ENCODE measurements around the gene DLL3. TPM values are rescaled to one million over a fixed set of nuclear protein-coding genes. Genes with fewer than 3 reads are reported as not detected.

Gene DLL3
- polyA plus RNA-seq, 3 donors = 0.35 to 0.70 (median 0.62) TPM

DNA sequence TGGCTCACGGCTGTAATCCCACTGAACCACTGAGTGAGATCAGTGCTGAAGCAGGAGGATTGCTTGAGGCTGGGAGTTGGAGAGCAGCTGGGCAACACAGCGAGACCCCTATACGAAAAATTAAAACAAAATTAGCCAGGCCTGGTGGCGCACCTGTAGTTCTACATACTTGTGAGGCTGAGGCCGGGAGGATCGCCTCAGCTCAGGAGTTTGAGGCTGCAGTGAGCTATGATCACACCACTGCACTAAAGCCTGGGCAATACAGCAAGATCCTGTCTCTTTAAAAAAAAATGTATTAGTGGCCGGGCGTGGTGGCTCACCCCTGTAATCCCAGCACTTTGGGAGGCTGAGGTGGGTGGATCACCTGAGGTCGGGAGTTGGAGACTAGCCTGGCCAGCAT, 9.9 kb downstream of the DLL3 start:
- DNase-seq (ENCODE audit: extremely low read depth in 1 of 11, low read depth in 9 of 11, low spot score in 4 of 11) = no peak

DNA sequence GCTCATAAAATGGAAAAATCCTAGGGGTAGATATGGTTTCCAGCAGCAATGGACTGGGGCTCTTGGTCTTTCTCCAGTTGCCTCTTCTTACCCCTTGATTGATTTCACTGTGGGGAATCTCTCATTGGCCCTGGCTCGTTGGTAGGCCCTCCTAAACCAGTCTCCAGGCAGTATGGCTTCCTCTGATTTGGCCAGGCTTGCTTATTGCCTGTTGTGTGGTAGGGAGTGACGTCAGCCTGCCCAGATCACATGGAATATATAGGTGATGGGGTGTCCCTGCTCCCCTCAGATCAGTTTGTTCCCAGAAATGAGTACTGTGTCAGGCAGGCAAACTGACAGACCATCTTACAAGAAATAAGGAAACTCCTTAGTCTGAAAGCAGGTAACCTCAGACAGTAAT, 10.5 kb downstream of the DLL3 start:
- no peak for DNase-seq (ENCODE audit: extremely low read depth in 1 of 11, low read depth in 9 of 11, low spot score in 4 of 11)

DNA sequence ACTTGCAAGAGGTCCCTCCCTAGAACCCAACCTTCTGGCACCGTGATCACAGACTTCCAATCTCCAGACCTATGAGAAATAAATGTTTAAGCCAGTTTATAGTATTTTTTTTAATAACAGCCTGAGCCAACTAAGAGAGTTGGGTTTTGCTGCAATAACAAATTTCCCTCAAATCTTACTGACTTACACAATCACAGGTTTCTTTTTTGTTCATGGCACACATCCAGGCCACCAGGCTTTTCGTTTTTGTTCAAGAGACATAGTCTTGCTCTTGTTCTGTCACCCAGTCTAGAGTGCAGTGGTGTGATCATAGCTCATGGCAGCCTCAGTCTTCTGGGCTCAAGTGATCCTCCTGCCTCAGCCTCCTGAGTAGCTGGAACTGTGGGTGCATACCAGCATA, 14.2 kb downstream of the DLL3 start:
- DNase-seq (ENCODE audit: extremely low read depth in 1 of 11, low read depth in 9 of 11, low spot score in 4 of 11) = no peak

DNA sequence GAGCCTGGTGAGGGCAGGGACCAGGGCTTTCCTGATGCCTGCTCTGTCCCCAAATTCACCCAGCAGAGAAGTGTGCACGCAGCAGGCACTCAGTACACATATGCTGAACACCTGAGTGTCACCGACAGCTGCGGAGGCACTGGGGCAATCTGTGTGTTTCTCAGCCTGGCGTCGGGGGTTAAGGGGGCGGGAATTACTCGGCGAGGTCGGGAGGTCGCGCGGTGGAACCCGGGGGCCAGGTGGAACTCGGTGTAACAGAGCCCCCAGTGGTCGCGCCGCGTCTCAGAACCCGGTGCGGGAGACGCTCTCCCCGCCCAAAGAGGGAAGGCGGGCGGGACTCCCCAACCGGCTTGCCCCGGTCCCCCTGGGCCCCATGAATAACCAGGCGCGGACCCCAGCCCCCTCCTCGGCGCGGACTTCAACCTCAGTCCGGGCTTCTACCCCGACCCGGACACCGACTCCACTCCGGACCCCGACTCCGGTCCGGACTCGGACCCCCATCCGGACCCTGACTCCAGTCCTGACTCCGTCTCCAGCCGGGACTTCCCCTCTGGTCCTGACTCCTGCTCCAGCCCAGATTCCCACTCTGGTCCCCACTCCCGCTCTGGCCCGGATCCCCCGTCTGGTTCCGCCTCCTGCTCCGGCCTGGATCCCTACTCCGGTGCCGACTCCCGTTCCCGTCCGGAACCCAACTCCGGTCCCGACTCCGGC, 16.2 kb downstream of the DLL3 start, which contains the start of gene SELENOV:
TSS of gene SELENOV (plus strand) at position 300 of the 711 bp plus-strand sequence. CDS start at position 374, 74 bp downstream.
- DNase-seq (ENCODE audit: extremely low read depth in 1 of 11, low read depth in 9 of 11, low spot score in 4 of 11) = peak in 3 of 11 donors; percentile 70 to 78 (median 74)

DNA sequence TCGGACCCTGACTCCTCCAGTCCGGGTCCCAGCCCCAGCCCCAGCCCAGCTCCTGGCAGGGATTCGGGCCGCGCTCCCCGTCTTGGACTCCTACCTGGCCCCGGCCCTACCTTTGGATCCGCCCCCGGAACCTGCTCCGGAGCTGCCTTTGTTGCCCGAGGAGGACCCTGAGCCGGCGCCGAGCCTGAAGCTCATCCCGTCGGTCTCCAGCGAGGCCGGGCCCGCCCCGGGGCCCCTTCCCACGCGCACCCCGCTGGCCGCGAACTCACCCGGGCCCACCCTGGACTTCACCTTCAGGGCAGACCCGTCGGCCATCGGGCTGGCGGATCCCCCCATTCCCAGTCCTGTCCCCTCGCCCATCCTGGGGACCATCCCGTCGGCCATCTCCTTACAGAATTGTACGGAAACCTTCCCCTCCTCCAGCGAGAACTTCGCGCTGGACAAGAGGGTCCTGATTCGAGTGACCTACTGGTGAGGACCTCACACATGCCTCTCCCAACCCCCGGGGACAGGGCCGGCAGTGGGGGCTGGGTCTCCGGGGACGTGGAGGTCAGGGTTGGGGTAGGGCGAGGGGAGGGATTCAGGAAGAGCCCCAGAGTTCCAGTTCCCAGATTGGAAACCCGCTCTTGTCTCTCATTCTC, 16.9 kb downstream of the DLL3 start:
- DNase-seq (ENCODE audit: extremely low read depth in 1 of 11, low read depth in 9 of 11, low spot score in 4 of 11) = no peak

DNA sequence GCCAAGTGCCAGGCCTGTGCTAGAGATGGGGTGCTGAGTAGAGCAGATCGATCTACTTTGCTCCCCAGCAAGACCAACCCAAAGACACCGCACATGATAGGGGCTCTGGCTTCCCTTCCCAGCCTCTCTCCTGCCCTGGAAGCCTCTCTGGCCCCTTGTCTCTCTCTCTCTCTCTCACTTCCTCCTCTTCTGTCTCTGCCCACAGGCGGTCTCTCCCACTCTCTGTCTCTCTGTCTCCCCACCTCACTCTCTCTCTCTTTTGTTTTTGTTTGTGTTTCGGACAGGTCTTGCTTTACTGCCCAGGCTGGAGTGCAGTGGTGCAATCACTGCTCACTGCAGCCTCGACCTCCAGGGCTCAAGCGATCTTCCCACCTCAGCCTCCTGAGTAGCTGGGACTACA, 17.5 kb downstream of the DLL3 start:
- DNase-seq (ENCODE audit: extremely low read depth in 1 of 11, low read depth in 9 of 11, low spot score in 4 of 11) = no peak

DNA sequence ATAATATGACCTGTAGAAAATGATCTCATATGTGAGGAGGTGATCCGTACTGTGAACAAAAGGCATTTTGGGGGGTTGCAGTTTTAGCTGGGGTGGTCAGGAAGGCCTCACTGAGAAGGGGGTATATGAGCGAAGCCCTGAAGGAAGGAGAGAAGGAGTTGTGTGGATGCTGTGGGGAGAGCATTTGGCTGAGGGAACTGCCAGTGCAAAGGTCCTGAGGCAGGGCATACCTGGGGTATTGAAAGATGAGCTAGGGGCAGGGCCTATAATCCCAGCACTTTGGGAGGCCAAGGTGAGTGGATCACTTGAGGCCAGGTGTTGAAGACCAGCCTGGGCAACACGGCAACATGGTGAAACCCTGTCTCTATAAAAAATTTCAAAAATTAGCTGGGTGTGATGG, 18.7 kb downstream of the DLL3 start:
- no peak for DNase-seq (ENCODE audit: extremely low read depth in 1 of 11, low read depth in 9 of 11, low spot score in 4 of 11)

DNA sequence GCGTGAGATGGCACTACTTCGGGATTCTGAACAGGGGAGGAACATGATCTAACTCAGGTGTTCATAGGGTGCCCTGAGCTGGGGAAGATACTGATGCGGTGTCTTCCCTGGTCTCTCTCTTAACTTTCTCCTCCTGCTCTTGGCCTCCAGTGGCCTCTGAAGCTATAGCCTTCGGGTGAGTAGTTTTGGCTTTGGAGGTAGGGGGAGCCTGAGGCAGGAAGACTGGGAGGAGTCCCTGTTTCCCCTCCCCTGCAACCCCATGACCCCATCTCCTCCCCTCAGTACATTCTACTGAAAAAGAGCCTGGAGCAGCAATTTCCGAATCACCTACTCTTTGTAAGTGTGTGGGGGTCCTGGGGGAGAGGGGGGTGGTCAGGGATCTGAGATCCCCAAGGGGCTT, 19.7 kb downstream of the DLL3 start:
- DNase-seq (ENCODE audit: extremely low read depth in 1 of 11, low read depth in 9 of 11, low spot score in 4 of 11) = no peak

DNA sequence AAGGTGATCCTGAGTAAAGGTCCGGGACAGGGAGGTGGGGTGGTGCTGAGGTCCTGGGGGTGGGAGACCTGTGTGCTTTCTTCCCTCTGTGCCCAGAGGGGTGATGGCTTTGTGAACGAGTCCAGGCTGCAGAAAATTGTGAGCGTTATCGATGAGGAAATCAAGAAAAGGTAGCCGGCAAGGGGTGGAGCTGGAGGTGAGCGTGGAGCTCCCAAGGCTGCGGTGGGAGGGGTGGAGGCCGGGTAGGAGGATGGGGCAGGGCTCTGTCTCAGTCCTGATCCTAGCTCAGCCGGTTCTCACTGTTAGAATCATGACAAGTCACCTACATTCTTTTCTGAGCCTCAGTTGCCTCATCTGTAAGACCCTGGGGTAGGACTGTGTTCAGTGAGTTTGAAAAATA, 20.2 kb downstream of the DLL3 start:
- DNase-seq (ENCODE audit: extremely low read depth in 1 of 11, low read depth in 9 of 11, low spot score in 4 of 11) = no peak

DNA sequence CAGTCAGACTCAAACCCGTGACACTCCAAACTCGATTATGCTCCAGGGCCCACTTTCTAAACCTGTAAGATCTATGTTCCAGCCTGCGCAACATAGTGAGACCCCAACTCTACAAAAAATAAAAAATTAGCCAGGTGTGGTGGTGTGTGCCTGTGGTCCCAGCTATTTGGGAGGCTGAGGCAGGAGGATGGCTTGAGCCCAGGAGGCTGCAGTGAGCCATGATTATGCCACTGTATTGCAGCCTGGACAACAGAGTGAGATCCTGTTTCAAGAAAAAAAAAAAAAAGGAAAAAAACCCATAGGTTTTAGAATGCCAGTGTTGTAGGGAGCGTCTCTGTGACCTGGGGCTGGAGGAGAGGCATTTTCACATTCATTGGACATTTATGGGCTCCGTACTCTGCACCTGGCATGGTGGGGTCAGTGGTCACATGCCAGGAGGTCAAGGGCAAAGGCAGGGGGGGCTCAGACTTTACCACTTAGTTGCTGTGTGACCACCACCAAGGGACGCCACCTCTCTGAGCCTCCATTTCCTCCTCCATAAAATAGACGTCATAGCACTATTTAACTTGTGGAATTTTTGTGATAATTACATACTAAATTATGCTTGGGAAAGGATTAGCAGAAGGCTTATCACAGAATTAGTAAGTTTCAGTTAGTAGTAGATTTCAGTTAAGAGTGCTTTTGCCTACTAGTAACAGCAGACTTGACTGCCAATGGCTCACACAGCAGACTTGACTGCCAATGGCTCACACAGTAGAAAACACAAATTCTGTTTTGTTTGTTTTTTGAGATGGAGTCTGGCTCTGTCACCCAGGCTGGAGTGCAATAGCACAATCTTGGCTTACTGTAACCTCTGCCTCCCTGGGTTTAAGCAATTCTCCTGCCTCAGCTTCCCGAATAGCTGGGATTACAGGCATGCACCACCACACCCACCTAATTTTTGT, 22.1 kb downstream of the DLL3 start:
- DNase-seq (ENCODE audit: extremely low read depth in 1 of 11, low read depth in 9 of 11, low spot score in 4 of 11) = no peak

DNA sequence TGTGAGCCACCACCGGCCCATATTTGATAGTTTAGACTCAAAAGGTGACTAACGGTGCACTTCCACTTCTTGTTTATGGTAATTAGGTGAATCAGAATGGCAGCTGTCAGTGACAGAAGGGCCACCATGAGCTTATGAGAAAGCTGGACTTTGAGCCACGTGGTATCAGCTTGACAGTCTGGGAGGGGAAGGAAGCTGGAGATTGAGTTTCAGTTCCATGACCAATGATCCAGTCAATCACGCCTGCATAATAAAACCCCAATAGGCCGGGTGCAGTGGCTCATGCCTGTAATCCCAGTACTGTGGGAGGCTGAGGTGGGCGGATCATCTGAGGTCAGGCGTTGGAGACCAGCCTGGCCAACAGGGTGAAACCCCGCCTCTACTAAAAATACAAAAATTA, 25.7 kb downstream of the DLL3 start:
- no peak for DNase-seq (ENCODE audit: extremely low read depth in 1 of 11, low read depth in 9 of 11, low spot score in 4 of 11)

DNA sequence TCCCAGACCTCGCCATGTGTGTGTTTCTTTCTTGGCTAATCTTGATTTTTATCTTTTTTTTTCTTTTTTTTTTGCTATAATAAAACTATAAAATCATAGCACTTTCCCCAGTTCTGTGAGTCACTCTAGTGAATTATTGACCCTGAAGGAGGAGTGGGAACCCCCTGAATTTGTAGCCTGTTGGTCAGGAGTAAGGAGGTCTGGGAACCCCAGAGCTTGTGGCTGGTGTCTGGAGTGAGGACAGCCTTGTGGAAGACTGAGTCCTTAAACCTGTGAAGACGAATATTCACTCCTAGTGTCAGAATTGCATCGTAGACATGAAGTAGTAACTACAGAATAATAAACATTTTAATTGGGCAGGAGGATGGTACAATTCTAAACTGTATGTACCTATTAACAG, 26.5 kb downstream of the DLL3 start:
- no peak for DNase-seq (ENCODE audit: extremely low read depth in 1 of 11, low read depth in 9 of 11, low spot score in 4 of 11)

DNA sequence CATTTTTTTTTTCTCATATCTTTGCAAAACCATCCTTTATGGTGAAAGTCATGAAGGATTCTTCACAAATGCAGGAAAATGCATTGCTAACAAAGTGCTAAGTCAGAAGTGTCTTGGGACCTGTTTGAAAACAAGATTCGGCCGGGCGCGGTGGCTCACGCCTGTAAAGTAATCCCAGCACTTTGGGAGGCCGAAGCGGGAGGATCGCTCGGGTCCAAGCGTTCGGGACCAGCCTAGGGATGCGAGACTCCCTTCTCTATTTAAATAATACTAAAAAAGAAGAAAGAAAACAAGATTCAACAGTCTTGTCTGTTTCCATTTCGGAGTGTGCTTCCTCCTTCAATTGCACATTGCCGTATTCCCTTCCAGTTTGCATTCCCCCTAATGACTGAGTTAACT, 33.1 kb downstream of the DLL3 start:
- no peak for DNase-seq (ENCODE audit: extremely low read depth in 1 of 11, low read depth in 9 of 11, low spot score in 4 of 11)

DNA sequence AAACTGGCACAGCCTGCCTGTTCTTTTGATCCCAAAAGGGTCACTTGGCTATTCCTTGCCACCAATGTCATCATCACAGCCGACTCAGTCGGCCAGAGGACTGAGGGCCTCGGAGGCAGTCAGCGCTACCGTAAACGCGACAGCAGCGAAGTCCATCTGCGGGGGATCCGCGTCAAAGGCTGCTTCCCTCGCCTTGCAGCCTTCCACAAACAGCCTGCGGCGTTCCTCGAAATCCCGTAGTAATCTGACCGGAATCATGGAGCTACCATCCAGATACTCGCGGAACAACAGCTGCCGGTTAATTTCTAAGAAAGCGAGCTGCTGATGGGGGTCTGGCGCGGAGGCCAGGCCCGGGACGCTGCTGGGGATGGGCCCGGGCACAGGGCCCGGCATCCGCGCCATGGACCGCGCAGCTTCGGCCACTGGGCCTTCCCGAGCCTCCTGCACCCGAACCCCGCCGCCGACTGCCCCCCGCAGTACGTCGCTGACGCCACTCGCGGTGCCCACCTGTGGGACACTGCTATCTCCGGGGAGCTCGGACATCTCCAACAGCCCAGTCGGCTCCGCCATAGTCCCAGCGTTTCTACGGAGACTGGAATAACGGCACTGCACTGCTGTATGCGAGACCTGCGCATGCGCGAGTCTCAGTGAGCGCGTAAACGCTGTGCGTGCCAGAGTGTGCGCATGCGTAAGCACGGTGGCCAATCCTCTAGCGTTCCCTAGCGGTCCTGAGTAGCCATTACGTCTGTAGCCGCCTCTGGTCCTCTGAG, 33.7 kb downstream of the DLL3 start, which contains the start of gene EID2B:
TSS of gene EID2B (minus strand) at position 620 of the 770 bp plus-strand sequence. CDS start at position 570, 50 bp downstream.
- DNase-seq (ENCODE audit: extremely low read depth in 1 of 11, low read depth in 9 of 11, low spot score in 4 of 11) = peak; percentile 91 to 99 (median 95)

DNA sequence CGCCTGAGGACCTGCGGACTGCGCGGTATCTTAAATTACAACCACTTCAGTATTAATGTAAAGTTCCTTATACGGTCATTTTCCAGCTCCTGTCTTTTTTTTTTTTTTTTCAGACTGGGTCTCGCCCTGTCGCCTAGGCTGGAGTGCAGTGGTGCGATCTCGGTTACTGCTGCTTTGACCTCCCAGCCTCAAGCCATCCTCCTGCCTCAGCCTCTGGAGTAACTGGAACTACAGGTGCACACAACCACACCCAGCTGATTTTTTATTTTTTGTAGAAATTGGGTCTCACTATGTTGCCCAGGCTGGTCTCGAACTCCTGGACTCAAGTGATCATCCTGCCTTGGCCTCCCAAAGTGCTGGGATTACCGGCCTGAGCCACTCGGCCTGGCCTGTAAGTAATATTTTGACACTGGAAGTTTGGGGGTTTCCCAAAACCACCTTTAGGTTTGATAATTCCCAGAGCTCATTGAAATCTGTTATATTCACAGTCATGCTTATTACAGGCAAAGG, 34.3 kb downstream of the DLL3 start:
- DNase-seq (ENCODE audit: extremely low read depth in 1 of 11, low read depth in 9 of 11, low spot score in 4 of 11) = no peak

DNA sequence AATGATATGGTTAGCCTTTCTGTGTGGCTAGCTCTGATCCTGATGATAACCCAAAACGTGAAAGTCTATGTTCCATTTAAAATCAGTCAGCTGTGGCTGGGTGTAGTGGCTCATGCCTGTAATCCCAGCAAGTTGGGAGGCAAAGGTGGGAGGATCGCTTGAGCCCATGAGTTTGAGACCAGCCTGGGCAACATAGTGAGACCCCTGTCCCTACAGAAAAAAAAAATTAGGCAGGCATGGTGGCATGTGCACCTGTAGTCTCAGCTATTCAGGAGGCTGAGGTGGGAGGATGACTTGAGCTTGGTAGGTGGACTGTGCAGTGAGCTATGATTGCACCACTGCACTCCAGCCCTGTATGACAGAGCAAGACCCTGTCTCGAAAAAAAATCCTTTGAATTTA, 35.0 kb downstream of the DLL3 start:
- DNase-seq (ENCODE audit: extremely low read depth in 1 of 11, low read depth in 9 of 11, low spot score in 4 of 11) = no peak

DNA sequence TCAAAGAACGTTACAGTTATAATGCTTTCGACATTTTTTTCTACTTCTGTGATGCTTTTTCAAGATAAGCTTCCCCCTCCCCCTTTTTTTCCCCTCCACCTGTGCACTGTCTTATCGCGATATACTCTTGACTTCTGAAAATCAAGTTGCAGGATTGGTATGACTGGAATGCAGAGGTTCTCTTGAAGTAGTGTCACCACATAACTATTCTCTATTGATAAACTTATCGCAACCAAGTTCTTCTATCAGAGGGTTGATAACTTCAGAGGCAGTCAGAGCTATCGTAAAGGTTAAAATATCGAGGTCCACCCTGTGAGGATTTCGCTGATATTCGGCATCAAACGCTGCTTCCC, 40.4 kb downstream of the DLL3 start:
- no peak for DNase-seq (ENCODE audit: extremely low read depth in 1 of 11, low read depth in 9 of 11, low spot score in 4 of 11)

DNA sequence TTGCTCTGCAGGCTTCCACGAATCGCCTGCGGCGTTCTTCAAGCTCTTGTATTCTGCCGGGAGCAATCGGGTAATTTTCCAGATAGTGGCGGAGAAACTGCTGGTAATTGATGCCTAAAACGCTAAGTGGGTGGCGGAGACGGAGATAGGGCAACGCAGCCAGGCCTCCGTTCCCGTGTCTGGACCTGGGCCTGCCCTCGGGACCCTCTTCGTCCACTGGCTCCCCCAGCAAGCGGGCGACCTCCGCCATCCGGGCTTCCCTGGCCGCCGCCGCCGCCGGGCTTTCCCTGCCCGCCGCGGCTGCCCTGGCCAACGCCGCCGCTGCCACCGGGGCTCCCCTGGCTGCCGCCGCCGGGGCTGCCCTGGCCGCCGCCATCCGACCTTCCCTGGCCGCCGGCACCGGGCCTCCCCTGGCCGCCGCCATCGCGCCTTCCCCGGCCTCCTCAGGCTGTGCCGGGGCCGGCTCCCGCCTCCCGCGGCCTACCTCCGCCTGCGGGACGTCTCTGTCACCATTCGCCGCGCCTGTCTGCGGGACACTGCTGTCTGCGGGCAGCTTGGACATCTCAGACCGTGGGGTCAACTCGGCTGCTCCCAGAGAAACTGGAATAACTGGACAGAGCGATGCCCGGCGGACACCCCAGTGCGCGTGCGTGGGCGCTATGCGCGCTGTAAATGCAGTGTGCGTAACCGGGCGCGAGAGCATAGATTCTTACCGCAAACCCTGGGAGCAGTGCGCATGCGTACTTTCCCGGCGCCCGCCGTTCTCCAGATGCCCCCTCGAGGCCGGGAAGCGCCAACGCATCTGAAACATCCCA, 41.0 kb downstream of the DLL3 start, which contains the start of gene EID2:
TSS of gene EID2 (minus strand) at position 644 of the 815 bp plus-strand sequence. CDS start at position 562, 82 bp downstream.
- peak; percentile 86 to 96 (median 91) for DNase-seq (ENCODE audit: extremely low read depth in 1 of 11, low read depth in 9 of 11, low spot score in 4 of 11)
